Adrenal gland (tissue), 5 donors: ENCODE measurements around the gene HES5.

Experiments
- POLR2A ChIP-seq, 2 donors: fragments of 450-650 bp; IDR thresholded peaks; one replicate each; pipeline ENCODE4 v1.6.1; 2017; ENCODE audit warnings: antibody characterized with exemption in 2 of 2, mild to moderate bottlenecking in 2 of 2, moderate library complexity in 1 of 2
- TF ChIP-seq, protein P1 (sequence below), 6 experiments: fragments of 450-650 bp in 4 of 6; fragments of 200-600 bp in 2 of 6; sonication (generic) in 1 of 6; IDR thresholded peaks; 1 replicate in 5 of 6; 2 replicates in 1 of 6; pipeline versions ENCODE4 v1.5.1 to v1.8.0; 2016 to 2021; ENCODE audit warnings: antibody characterized with exemption in 6 of 6, mild to moderate bottlenecking in 2 of 6, moderate library complexity in 1 of 6
- donor health status: DM: no; HTN: no; CAD: no.

DNA sequence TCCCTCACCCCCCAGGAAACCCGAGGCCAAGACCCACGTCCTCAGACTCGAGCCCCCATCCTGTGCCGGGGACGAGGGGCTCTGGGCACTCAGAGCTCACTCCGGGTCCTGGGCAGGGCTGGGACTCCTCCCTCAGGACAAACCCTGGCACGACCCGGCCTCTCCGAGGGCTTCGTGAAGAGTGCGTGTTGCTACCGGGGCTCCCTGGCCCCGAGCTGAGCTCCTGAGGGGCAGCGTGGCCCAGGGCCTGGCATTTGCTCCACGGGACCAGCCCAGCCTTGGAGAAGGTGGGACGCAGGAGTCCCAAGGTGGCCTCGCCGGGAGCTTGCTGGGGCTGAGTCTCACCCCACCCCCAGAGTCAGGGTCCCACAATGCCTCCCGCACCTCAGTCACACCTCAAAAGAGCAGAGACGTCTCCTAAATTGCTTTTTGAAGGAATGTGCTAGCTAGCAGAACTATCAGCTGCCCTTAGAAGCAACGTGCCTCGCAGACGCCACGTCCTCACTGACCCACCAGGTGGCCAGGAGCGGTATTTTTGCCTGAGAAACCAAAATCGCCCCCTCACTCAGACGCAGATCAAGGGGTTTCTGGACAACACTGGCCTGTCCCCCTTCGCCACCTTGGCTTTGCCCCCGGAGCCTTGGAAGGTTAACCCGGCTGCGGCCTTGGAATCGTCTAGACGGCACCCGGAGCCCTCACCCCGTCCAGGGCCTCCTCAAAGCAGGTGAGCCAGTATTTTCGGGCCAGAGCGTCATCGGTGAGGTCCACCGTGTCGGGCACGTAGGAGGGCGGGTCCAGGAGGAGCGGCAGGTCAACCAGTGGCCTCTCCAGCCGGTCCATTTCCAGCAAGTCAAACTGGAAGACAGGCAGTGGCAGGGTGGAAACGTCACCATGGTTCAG is 14.9 kb downstream of the HES5 start:
- TF ChIP-seq, protein P1, sequence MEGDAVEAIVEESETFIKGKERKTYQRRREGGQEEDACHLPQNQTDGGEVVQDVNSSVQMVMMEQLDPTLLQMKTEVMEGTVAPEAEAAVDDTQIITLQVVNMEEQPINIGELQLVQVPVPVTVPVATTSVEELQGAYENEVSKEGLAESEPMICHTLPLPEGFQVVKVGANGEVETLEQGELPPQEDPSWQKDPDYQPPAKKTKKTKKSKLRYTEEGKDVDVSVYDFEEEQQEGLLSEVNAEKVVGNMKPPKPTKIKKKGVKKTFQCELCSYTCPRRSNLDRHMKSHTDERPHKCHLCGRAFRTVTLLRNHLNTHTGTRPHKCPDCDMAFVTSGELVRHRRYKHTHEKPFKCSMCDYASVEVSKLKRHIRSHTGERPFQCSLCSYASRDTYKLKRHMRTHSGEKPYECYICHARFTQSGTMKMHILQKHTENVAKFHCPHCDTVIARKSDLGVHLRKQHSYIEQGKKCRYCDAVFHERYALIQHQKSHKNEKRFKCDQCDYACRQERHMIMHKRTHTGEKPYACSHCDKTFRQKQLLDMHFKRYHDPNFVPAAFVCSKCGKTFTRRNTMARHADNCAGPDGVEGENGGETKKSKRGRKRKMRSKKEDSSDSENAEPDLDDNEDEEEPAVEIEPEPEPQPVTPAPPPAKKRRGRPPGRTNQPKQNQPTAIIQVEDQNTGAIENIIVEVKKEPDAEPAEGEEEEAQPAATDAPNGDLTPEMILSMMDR (IDR thresholded peaks at IDR 0.05), result peak in 2 of 6 experiments; percentile 4 to 11
- TF ChIP-seq POLR2A (IDR thresholded peaks at IDR 0.05), result no peak
